ENCODE measurements around the gene MGP.

Gene MGP

GRCh38 chr12:14850929-14851663, 34.6 kb downstream of the MGP start:
- in situ Hi-C loops (cut with HindIII; ENCODE audit: low pct_ligation_motif_present, low sequenced_read_pairs): no loop called here
- Histone ChIP-seq H3K36me3 (replicated peaks) (no peaks in the 10 kb centered on the region), H3K27ac (no peak overlapping the region), H3K4me3 (ENCODE audit: low read depth, low read length) (no peak overlapping the region), H3K27me3 (replicated peaks) (no peaks in the 10 kb centered on the region)
- no peak for TF ChIP-seq CTCF (IDR thresholded peaks at IDR 0.05; ENCODE audit: low read depth, low read length, missing control alignments)
- DNase-seq: no peak

GRCh38 chr12:14849661-14850060, 36.0 kb downstream of the MGP start:
- H3K27me3 ChIP-seq (replicated peaks): no peaks in the 10 kb centered on the region
- H3K4me3 ChIP-seq (ENCODE audit: low read depth, low read length): no peak overlapping the region
- DNase-seq: peak; percentile 65
- no peaks in the 10 kb centered on the region for H3K36me3 ChIP-seq (replicated peaks)
- in situ Hi-C loops (cut with HindIII; ENCODE audit: low pct_ligation_motif_present, low sequenced_read_pairs): no loop called here
- TF ChIP-seq CTCF (IDR thresholded peaks at IDR 0.05; ENCODE audit: low read depth, low read length, missing control alignments): no peak
- H3K27ac ChIP-seq: peak overlapping the region; percentile 60

- Histone ChIP-seq H3K27me3 (replicated peaks) (no peaks in the 10 kb centered on the region), H3K4me3 (ENCODE audit: low read depth, low read length) (no peak overlapping the region), H3K36me3 (replicated peaks) (no peaks in the 10 kb centered on the region), H3K27ac (no peak overlapping the region)
- TF ChIP-seq CTCF (IDR thresholded peaks at IDR 0.05; ENCODE audit: low read depth, low read length, missing control alignments): no peak
- in situ Hi-C loops (cut with HindIII; ENCODE audit: low pct_ligation_motif_present, low sequenced_read_pairs): no loop called here
- no peak for DNase-seq
Observed at GRCh38 chr12:14846876-14847580, 38.6 kb downstream of the MGP start.

GRCh38 chr12:14846042-14846587, 39.5 kb downstream of the MGP start:
- Histone ChIP-seq H3K36me3 (replicated peaks) (no peaks in the 10 kb centered on the region), H3K27ac (no peak overlapping the region)

GRCh38 chr12:14845350-14845750, 40.3 kb downstream of the MGP start:
- Histone ChIP-seq H3K36me3 (replicated peaks) (no peaks in the 10 kb centered on the region), H3K27me3 (replicated peaks) (no peaks in the 10 kb centered on the region), H3K4me3 (ENCODE audit: low read depth, low read length) (no peak overlapping the region), H3K27ac (no peak overlapping the region)
- DNase-seq: peak; percentile 65
- TF ChIP-seq CTCF (IDR thresholded peaks at IDR 0.05; ENCODE audit: low read depth, low read length, missing control alignments): peak; percentile 76
- in situ Hi-C loops (cut with HindIII; ENCODE audit: low pct_ligation_motif_present, low sequenced_read_pairs): no loop called here

More at GRCh38 chr12:14846042-14846587, 39.5 kb downstream of the MGP start:
- no peak for TF ChIP-seq CTCF (IDR thresholded peaks at IDR 0.05; ENCODE audit: low read depth, low read length, missing control alignments)
- in situ Hi-C loops (cut with HindIII; ENCODE audit: low pct_ligation_motif_present, low sequenced_read_pairs): no loop called here
- no peak for DNase-seq
- Histone ChIP-seq H3K27me3 (replicated peaks) (no peaks in the 10 kb centered on the region), H3K4me3 (ENCODE audit: low read depth, low read length) (no peak overlapping the region)

Data from brain microvascular endothelial cell (primary cell).